Astrocyte (in vitro differentiated cells and primary cell): ENCODE data around the gene GNB1. TPM values are rescaled to one million over a fixed set of nuclear protein-coding genes. Genes with fewer than 3 reads are reported as not detected.

Source experiments
- DNase-seq: peaks from one replicate; pipeline ENCODE4 v3.0.0-alpha.2; 2010; ENCODE audit warnings: low read depth
- FAIRE-seq: peaks from 2 replicates; lab custom pipeline; 2011; peaks lifted over from hg19 to GRCh38; lab: Jason Lieb, UNC
- H2AFZ ChIP-seq: 2 replicates; pipeline ENCODE4 v1.6.0; 2012; ENCODE audit warnings: low read depth, low read length, inconsistent platforms
- H3K27ac ChIP-seq: 2 replicates; pipeline ENCODE4 v1.5.1; 2011; ENCODE audit warnings: low read depth, low read length, inconsistent platforms
- H3K27me3 ChIP-seq: 2 replicates; pipeline ENCODE4 v1.6.0; 2011; ENCODE audit warnings: low read length, inconsistent platforms; ENCODE audit not compliant: insufficient read depth
- H3K36me3 ChIP-seq: 2 replicates; pipeline ENCODE4 v1.5.1; 2011; ENCODE audit warnings: low read length, inconsistent platforms; ENCODE audit not compliant: insufficient read depth
- H3K4me1 ChIP-seq: 2 replicates; pipeline ENCODE4 v1.5.1; 2011; ENCODE audit warnings: low read length, inconsistent platforms; ENCODE audit not compliant: insufficient read depth
- H3K4me2 ChIP-seq: 2 replicates; pipeline ENCODE4 v1.6.0; 2012; ENCODE audit warnings: low read length, inconsistent platforms
- H3K4me3 ChIP-seq: 2 replicates; pipeline ENCODE4 v1.5.1; 2011; ENCODE audit warnings: low read depth, mild to moderate bottlenecking, low read length, inconsistent platforms; ENCODE audit not compliant: insufficient read depth
- H3K79me2 ChIP-seq: 2 replicates; pipeline ENCODE4 v1.6.0; 2012; ENCODE audit warnings: mild to moderate bottlenecking, low read length, inconsistent platforms; ENCODE audit not compliant: insufficient read depth
- H3K9ac ChIP-seq: 2 replicates; pipeline ENCODE4 v1.6.0; 2012; ENCODE audit warnings: mild to moderate bottlenecking, low read length, inconsistent platforms
- H3K9me3 ChIP-seq: 2 replicates; pipeline ENCODE4 v1.5.1; 2012; ENCODE audit warnings: low read depth, mild to moderate bottlenecking, low read length, inconsistent platforms; ENCODE audit not compliant: insufficient read depth
- H4K20me1 ChIP-seq: 2 replicates; pipeline ENCODE4 v1.6.0; 2012; ENCODE audit warnings: low read length, inconsistent platforms; ENCODE audit not compliant: insufficient read depth
- H3K27ac Mint-ChIP-seq: one replicate; pipeline ENCODE4 v1.8.0; 2021; ENCODE audit warnings: mild to moderate bottlenecking, mixed read lengths; ENCODE audit not compliant: unreplicated experiment
- H3K27me3 Mint-ChIP-seq: one replicate; pipeline ENCODE4 v1.8.0; 2021; ENCODE audit warnings: low read depth, mixed read lengths; ENCODE audit not compliant: unreplicated experiment
- H3K36me3 Mint-ChIP-seq: one replicate; pipeline ENCODE4 v1.8.0; 2021; ENCODE audit warnings: low read depth, mixed read lengths; ENCODE audit not compliant: unreplicated experiment
- H3K4me1 Mint-ChIP-seq: one replicate; pipeline ENCODE4 v1.8.0; 2021; ENCODE audit warnings: low read depth, mixed read lengths; ENCODE audit not compliant: unreplicated experiment
- H3K4me3 Mint-ChIP-seq: one replicate; pipeline ENCODE4 v1.8.0; 2021; ENCODE audit warnings: mild to moderate bottlenecking, moderate library complexity, mixed read lengths; ENCODE audit not compliant: unreplicated experiment
- H3K9me3 Mint-ChIP-seq: one replicate; pipeline ENCODE4 v1.8.0; 2021; ENCODE audit warnings: mild to moderate bottlenecking, mixed read lengths; ENCODE audit not compliant: unreplicated experiment
- CTCF ChIP-seq: IDR thresholded peaks from 2 replicates; pipeline ENCODE4 v1.5.1; 2011; ENCODE audit warnings: low read depth, mild to moderate bottlenecking, inconsistent platforms, low read length, moderate library complexity; ENCODE audit not compliant: insufficient read depth
- EZH2 ChIP-seq: IDR thresholded peaks from 2 replicates; pipeline ENCODE4 v1.6.1; 2012; ENCODE audit warnings: mild to moderate bottlenecking, low read length, inconsistent platforms; ENCODE audit not compliant: insufficient read depth
- total RNA-seq: library from RNA; stranded (reverse); gene quantifications from 2 replicates; pipeline ENCODE4 v1.2.1, GENCODE V29; 2021

Gene GNB1
- total RNA-seq, 1 donor from 2014 or later: 602 TPM

DNA sequence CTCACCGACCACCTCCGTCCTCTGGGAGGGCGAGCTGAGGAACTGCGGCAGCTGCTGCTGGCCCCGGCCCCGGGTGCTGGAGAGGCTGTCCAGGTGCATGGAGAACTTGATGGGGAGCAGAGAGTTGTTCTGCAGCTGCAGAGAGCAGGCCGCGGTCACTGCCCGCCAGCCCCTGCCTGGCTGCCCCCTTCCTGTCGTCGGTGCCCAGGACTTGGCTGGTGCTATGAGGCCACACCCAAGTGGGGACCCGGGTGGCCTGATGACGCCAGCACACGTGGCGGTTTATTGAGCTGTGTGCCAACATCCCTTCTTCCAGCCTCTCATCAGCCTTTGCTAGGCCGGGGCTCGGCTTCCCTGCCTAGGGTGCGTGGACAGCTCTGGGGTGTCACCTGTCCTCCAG, 33.5 kb upstream of the GNB1 start:
- H2AFZ ChIP-seq: no peak overlapping the region
- Mint-ChIP-seq H3K4me1 (no peaks in the 10 kb centered on the region), H3K36me3 (no peaks in the 10 kb centered on the region), H3K27me3 (peaks cover 5% of the 10 kb centered on the region), H3K27ac (no peak overlapping the region), H3K9me3 (no peaks in the 10 kb centered on the region), H3K4me3 (no peak overlapping the region)
- H3K4me2 ChIP-seq: no peak overlapping the region
- H3K4me3 ChIP-seq: no peak overlapping the region
- TF ChIP-seq EZH2: no peak
- TF ChIP-seq CTCF: no peak
- H3K27me3 ChIP-seq: no peaks in the 10 kb centered on the region
- H3K36me3 ChIP-seq: no peaks in the 10 kb centered on the region
- H3K4me1 ChIP-seq: no peaks in the 10 kb centered on the region
- no peaks in the 10 kb centered on the region for H4K20me1 ChIP-seq
- no peaks in the 10 kb centered on the region for H3K9me3 ChIP-seq
- no peak for DNase-seq
- FAIRE-seq: no peak
- no peak overlapping the region for H3K9ac ChIP-seq
- no peak overlapping the region for H3K27ac ChIP-seq
- H3K79me2 ChIP-seq: no peaks in the 10 kb centered on the region

DNA sequence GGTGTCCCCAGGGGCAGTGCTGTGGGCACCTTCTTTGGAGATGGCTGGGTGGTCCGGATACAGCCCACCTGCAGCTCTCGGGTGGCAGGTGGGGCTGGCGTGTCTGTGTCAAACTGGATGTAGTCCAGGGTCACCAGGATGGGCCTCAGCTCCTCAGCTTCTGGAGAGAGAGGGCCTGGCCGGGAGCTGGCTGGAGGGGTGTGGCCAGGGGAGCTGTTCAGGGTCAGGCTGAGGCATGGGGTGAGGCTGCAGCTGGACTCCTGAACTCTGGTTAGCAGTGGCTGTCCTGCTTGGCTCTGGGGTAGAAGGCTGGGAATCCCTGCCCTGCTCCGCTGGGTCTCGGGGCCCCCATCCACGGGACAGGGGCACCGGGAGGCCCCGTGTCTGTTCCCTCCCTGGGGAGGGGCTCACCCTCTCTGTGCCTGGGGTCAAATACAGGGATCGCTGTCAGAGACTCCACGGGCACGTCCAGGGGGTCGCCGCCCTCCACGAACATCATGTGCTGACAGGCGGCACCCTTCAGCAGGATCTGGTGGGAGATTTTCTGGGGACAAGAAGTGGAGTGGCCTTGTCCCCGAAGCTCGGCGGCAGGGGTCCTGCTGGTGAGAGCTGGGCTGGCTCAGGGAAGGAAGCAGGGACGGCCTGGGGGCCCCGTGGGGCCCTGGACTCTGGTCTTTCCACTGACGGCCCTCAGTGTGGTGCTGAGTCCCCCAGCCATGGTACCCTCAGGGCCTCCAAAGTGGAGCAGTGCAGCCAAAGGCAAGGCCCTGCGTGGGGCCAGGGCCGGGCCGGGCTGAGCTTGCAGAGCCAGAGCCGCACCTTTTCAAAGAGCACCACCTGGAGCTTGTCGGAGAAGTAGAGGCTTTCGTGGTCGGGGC, 32.3 kb upstream of the GNB1 start:
- FAIRE-seq (no peak), DNase-seq (no peak)
- peaks cover 5% of the 10 kb centered on the region for H3K27me3 Mint-ChIP-seq
- no peaks in the 10 kb centered on the region for H3K9me3 Mint-ChIP-seq
- peaks cover 6% of the 10 kb centered on the region for H3K4me1 ChIP-seq
- H2AFZ ChIP-seq: no peak overlapping the region
- TF ChIP-seq EZH2 (no peak), CTCF (no peak)
- H3K27ac Mint-ChIP-seq: no peak overlapping the region
- H3K4me2 ChIP-seq: no peak overlapping the region
- no peak overlapping the region for H3K4me3 Mint-ChIP-seq
- no peaks in the 10 kb centered on the region for H4K20me1 ChIP-seq
- no peak overlapping the region for H3K9ac ChIP-seq
- no peak overlapping the region for H3K4me3 ChIP-seq
- no peaks in the 10 kb centered on the region for H3K36me3 ChIP-seq
- no peaks in the 10 kb centered on the region for H3K9me3 ChIP-seq
- H3K27ac ChIP-seq: no peak overlapping the region
- no peaks in the 10 kb centered on the region for H3K27me3 ChIP-seq
- H3K36me3 Mint-ChIP-seq: no peaks in the 10 kb centered on the region
- H3K79me2 ChIP-seq: no peaks in the 10 kb centered on the region
- no peaks in the 10 kb centered on the region for H3K4me1 Mint-ChIP-seq

DNA sequence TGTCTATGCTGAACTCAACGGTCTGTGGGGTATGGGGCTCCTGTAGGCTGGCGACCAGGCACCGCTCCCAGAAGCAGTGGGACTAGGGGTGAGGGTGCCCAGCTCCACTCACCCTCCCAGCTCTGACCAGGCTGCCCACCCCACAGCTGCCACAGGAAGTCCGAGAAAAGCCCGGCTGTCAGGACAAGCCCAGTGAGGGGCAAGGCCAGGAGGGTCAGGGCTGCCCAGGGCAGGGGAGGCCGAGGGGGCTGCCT, 31.7 kb upstream of the GNB1 start:
- FAIRE-seq (no peak), DNase-seq (no peak)
- H3K4me3 ChIP-seq: no peak overlapping the region
- H3K9me3 ChIP-seq: no peaks in the 10 kb centered on the region
- H3K27ac Mint-ChIP-seq: no peak overlapping the region
- no peaks in the 10 kb centered on the region for H3K36me3 Mint-ChIP-seq
- no peaks in the 10 kb centered on the region for H3K9me3 Mint-ChIP-seq
- H3K4me3 Mint-ChIP-seq: no peak overlapping the region
- H2AFZ ChIP-seq: no peak overlapping the region
- H3K4me2 ChIP-seq: no peak overlapping the region
- H3K27ac ChIP-seq: no peak overlapping the region
- H3K79me2 ChIP-seq: no peaks in the 10 kb centered on the region
- no peaks in the 10 kb centered on the region for H4K20me1 ChIP-seq
- H3K9ac ChIP-seq: no peak overlapping the region
- H3K4me1 ChIP-seq: peaks cover 6% of the 10 kb centered on the region
- TF ChIP-seq CTCF (no peak), EZH2 (no peak)
- peaks cover 11% of the 10 kb centered on the region for H3K27me3 Mint-ChIP-seq
- H3K27me3 ChIP-seq: no peaks in the 10 kb centered on the region
- no peaks in the 10 kb centered on the region for H3K4me1 Mint-ChIP-seq
- no peaks in the 10 kb centered on the region for H3K36me3 ChIP-seq
